Stomach (tissue), 9 donors: ENCODE results near the gene LINC01488. TPM values are rescaled to one million over a fixed set of nuclear protein-coding genes. Genes with fewer than 3 reads are reported as not detected.

Experiments used
- DNase-seq, 2 donors: peaks; one replicate each; pipeline versions ENCODE4 v3.0.0 to v3.0.0-alpha.2; 2013 to 2019
- H3K27ac ChIP-seq, 5 donors: fragments of 200-600 bp in 4 of 5; sonication (generic) in 4 of 5; one replicate each; pipeline ENCODE4 v1.5.1; 2013 to 2019; ENCODE audit warnings: mild to moderate bottlenecking in 1 of 5, moderate library complexity in 1 of 5
- H3K27me3 ChIP-seq, 3 donors: fragments of 200-600 bp; sonication (generic); one replicate each; pipeline ENCODE4 v1.5.1; 2017 to 2019; ENCODE audit warnings: mixed run types in 1 of 3
- H3K36me3 ChIP-seq, 4 donors: fragments of 200-600 bp; sonication (generic); 1 replicate in 3 of 4; 2 replicates in 1 of 4; pipeline ENCODE4 v1.5.1; 2016 to 2019
- H3K4me1 ChIP-seq, 4 donors: fragments of 200-600 bp; sonication (generic); one replicate each; pipeline ENCODE4 v1.5.1; 2016 to 2019
- H3K4me3 ChIP-seq, 4 donors: fragments of 200-600 bp; sonication (generic) in 3 of 4; one replicate each; pipeline ENCODE4 v1.5.1; 2016 to 2019; ENCODE audit warnings: mild to moderate bottlenecking in 1 of 4
- H3K9me3 ChIP-seq, 4 donors: fragments of 200-600 bp; sonication (generic); one replicate each; pipeline ENCODE4 v1.5.1; 2016 to 2019
- CTCF ChIP-seq, 7 experiments: fragments of 450-650 bp in 4 of 7; fragments of 200-600 bp in 3 of 7; sonication (generic) in 3 of 7; IDR thresholded peaks; one replicate each; pipeline ENCODE4 v1.5.1; 2016 to 2019; ENCODE audit warnings: antibody characterized with exemption in 7 of 7, control low read depth in 2 of 7, mild to moderate bottlenecking in 1 of 7
- EP300 ChIP-seq: sonication (generic); formaldehyde crosslinking; IDR thresholded peaks from one replicate; pipeline ENCODE4 v1.6.1; 2017; ENCODE audit warnings: antibody characterized with exemption
- POLR2A ChIP-seq, 4 donors: fragments of 450-650 bp; IDR thresholded peaks; one replicate each; pipeline ENCODE4 v1.6.1; 2016; ENCODE audit warnings: antibody characterized with exemption in 4 of 4, control low read depth in 2 of 4, mild to moderate bottlenecking in 1 of 4, moderate library complexity in 1 of 4
- POLR2AphosphoS5 ChIP-seq, 3 donors: sonication (generic); formaldehyde crosslinking; IDR thresholded peaks; one replicate each; pipeline ENCODE4 v1.6.1; 2016; ENCODE audit warnings: antibody characterized with exemption in 3 of 3
- WGBS, 5 donors: extraction: QIAGEN DNeasy Blood & Tissue Kit in 3 of 5; methylation state at CpG; one replicate each; pipeline versions ENCODE4 v1.1.5 to v1.1.7; 2013 to 2018; 5-methylcytosine and 5-hydroxymethylcytosine counted together
- intact Hi-C: fragments of 100-400 bp; cut with DNase I; formaldehyde crosslinking; loops from one replicate; pipeline ENCODE4 v1.15.1; 2023; ENCODE audit warnings: low total_unique reads
- polyA plus RNA-seq, 3 donors: library from polyadenylated mRNA; stranded (reverse); fragments of 200-250 nt; gene quantifications; one replicate each; pipeline ENCODE4 v1.2.3, GENCODE V29; 2013
- total RNA-seq, 5 donors: library from RNA; depleted of rRNA; stranded (reverse); fragments of >200 nt; gene quantifications; one replicate each; pipeline versions ENCODE4 v1.1.0 to v1.2.3, GENCODE V29; 2014 to 2016
- donor health status: healthy with polysubstance abuse.
- donor health status: Bipolar disorder and iron deficiency.
- donor health status: healthy.

Gene LINC01488
- total and polyA plus RNA-seq, 8 donors: not detected

- intact Hi-C loops: no loop called here
- no peak overlapping the region for H3K4me3 ChIP-seq
- peaks cover 0 to 12% (median 4%) of the 10 kb centered on the region in 4 donors for H3K9me3 ChIP-seq
- DNase-seq: peak in 1 of 2 donors; percentile 69
- H3K27me3 ChIP-seq: peaks cover 0 to 32% (median 0%) of the 10 kb centered on the region in 3 donors
- no peak for TF ChIP-seq POLR2A (IDR thresholded peaks at IDR 0.05)
- TF ChIP-seq CTCF (IDR thresholded peaks at IDR 0.05): no peak
- no peak for TF ChIP-seq POLR2AphosphoS5 (IDR thresholded peaks at IDR 0.05)
- no peak for TF ChIP-seq EP300
- no peaks in the 10 kb centered on the region for H3K4me1 ChIP-seq
- no peak overlapping the region for H3K27ac ChIP-seq
- H3K36me3 ChIP-seq: no peaks in the 10 kb centered on the region
- 58 to 74% (median 71%) methylated on average over 32 to 64 of the region's 64 CpGs for WGBS, 5 donors
These were observed 10.4 kb upstream of the LINC01488 start for GRCh38 chr11:69470793-69471728.

GRCh38 chr11:69471729-69472540, 9.5 kb upstream of the LINC01488 start:
- no peak for TF ChIP-seq POLR2AphosphoS5 (IDR thresholded peaks at IDR 0.05)
- no peak for TF ChIP-seq POLR2A (IDR thresholded peaks at IDR 0.05)
- no peak for TF ChIP-seq EP300
- TF ChIP-seq CTCF (IDR thresholded peaks at IDR 0.05): no peak
- Histone ChIP-seq H3K4me3 (no peak overlapping the region), H3K27me3 (peaks cover 0 to 32% (median 0%) of the 10 kb centered on the region in 3 donors), H3K27ac (no peak overlapping the region), H3K36me3 (no peaks in the 10 kb centered on the region), H3K9me3 (peaks cover 0 to 12% (median 4%) of the 10 kb centered on the region in 4 donors), H3K4me1 (no peaks in the 10 kb centered on the region)
- WGBS, 5 donors: 75 to 83% (median 80%) methylated on average over 14 to 17 of the region's 17 CpGs
- DNase-seq: no peak
- intact Hi-C loops: no loop called here

- H3K27me3 ChIP-seq: peaks cover 0 to 32% (median 0%) of the 10 kb centered on the region in 3 donors
- H3K27ac ChIP-seq: no peak overlapping the region
- intact Hi-C loops: no loop called here
- peaks cover 0 to 12% (median 4%) of the 10 kb centered on the region in 4 donors for H3K9me3 ChIP-seq
- no peak overlapping the region for H3K4me3 ChIP-seq
- WGBS, 5 donors: 85 to 93% (median 91%) methylated on average over 7 to 12 of the region's 12 CpGs
- no peaks in the 10 kb centered on the region for H3K36me3 ChIP-seq
- DNase-seq: no peak
- TF ChIP-seq POLR2A (IDR thresholded peaks at IDR 0.05): no peak
- no peak for TF ChIP-seq EP300
- no peak for TF ChIP-seq CTCF (IDR thresholded peaks at IDR 0.05)
- TF ChIP-seq POLR2AphosphoS5 (IDR thresholded peaks at IDR 0.05): no peak
- H3K4me1 ChIP-seq: no peaks in the 10 kb centered on the region
These were observed 8.8 kb upstream of the LINC01488 start for GRCh38 chr11:69472541-69473275.
